ENCODE data around the gene COQ10B.

GRCh38 chr2:197496695-197497094, 43.3 kb downstream of the COQ10B start:
- TF ChIP-seq, protein P1, sequence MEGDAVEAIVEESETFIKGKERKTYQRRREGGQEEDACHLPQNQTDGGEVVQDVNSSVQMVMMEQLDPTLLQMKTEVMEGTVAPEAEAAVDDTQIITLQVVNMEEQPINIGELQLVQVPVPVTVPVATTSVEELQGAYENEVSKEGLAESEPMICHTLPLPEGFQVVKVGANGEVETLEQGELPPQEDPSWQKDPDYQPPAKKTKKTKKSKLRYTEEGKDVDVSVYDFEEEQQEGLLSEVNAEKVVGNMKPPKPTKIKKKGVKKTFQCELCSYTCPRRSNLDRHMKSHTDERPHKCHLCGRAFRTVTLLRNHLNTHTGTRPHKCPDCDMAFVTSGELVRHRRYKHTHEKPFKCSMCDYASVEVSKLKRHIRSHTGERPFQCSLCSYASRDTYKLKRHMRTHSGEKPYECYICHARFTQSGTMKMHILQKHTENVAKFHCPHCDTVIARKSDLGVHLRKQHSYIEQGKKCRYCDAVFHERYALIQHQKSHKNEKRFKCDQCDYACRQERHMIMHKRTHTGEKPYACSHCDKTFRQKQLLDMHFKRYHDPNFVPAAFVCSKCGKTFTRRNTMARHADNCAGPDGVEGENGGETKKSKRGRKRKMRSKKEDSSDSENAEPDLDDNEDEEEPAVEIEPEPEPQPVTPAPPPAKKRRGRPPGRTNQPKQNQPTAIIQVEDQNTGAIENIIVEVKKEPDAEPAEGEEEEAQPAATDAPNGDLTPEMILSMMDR (IDR thresholded peaks at IDR 0.05; ENCODE audit: low read length), result no peak
- TF ChIP-seq EZH2 (IDR thresholded peaks at IDR 0.05; ENCODE audit: borderline replicate concordance, low read length), result no peak
